Progenitor cell of endocrine pancreas (in vitro differentiated cells): ENCODE results near the gene CFAP43. TPM values are rescaled to one million over a fixed set of nuclear protein-coding genes. Genes with fewer than 3 reads are reported as not detected.

Experiments used
- DNase-seq: peaks from one replicate; pipeline ENCODE4 v3.0.0; 2021; ENCODE audit warnings: low spot score; ENCODE audit not compliant: unreplicated experiment
- H3K27ac Mint-ChIP-seq: 2 replicates; pipeline ENCODE4 v1.8.0; 2021; ENCODE audit warnings: mild to moderate bottlenecking, moderate library complexity, mixed read lengths
- H3K27me3 Mint-ChIP-seq: 2 replicates; pipeline ENCODE4 v1.8.0; 2021; ENCODE audit warnings: mixed read lengths
- H3K36me3 Mint-ChIP-seq: 2 replicates; pipeline ENCODE4 v1.8.0; 2022; ENCODE audit warnings: mixed read lengths; ENCODE audit not compliant: insufficient read depth
- H3K4me1 Mint-ChIP-seq: 2 replicates; pipeline ENCODE4 v1.8.0; 2021; ENCODE audit warnings: low read depth, mixed read lengths
- H3K4me3 Mint-ChIP-seq: 2 replicates; pipeline ENCODE4 v1.8.0; 2021; ENCODE audit warnings: low read depth, mild to moderate bottlenecking, moderate library complexity, mixed read lengths
- H3K9me3 Mint-ChIP-seq: 2 replicates; pipeline ENCODE4 v1.8.0; 2021; ENCODE audit warnings: low read depth, mixed read lengths
- total RNA-seq: library from RNA; stranded (reverse); gene quantifications from 2 replicates; pipeline ENCODE4 v1.2.1, GENCODE V29; 2021
- TF ChIP-seq, protein P1 (sequence below): fragments of 200-600 bp; sonication (generic); IDR thresholded peaks from one replicate; pipeline ENCODE4 v1.5.0; 2021; ENCODE audit warnings: antibody characterized with exemption, mild to moderate bottlenecking; ENCODE audit not compliant: unreplicated experiment

The CFAP43 gene
- total RNA-seq, 1 donor from 2014 or later, result 5.4 TPM

DNA sequence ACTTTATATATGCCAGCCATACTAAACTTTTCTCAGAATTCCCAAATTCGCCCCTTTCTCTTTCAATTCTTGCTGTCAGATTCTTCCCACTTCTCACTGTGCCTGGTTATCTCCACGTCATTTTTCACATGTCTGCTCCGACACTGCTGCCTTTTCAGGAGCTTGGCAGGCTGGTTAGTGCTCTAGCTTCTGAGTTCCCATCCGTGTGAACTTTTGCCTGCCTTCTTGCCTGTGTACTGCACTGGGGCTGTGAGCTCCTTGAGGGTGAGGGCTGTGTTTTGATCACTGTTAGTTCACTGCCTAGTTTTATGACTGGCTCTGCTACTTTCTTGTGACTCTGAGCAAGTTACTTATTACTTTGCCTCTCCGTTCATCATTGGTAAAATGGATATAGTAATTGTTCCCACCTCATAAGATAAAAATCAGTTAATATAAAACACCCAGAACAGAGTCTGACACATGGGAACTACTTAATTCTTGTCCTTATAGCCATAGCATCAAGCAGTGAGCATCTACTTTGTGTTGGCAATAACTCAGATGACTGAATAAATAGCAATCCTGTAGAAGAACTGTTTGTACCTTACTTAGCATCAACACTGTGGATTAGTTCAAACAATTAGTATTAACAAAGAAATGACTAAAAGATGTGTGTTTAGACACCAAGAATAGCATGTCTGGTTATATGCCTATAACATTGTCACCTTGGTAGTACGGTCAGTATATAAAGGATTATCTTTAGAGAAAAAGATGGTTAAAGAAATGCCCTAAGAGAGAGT, 28.0 kb upstream of the CFAP43 start:
- Mint-ChIP-seq H3K9me3 (no peaks in the 10 kb centered on the region), H3K4me3 (no peak overlapping the region), H3K27ac (peak overlapping the region; percentile 36), H3K27me3 (no peaks in the 10 kb centered on the region), H3K36me3 (peaks cover 25% of the 10 kb centered on the region), H3K4me1 (peaks cover 20% of the 10 kb centered on the region)
- TF ChIP-seq, protein P1, sequence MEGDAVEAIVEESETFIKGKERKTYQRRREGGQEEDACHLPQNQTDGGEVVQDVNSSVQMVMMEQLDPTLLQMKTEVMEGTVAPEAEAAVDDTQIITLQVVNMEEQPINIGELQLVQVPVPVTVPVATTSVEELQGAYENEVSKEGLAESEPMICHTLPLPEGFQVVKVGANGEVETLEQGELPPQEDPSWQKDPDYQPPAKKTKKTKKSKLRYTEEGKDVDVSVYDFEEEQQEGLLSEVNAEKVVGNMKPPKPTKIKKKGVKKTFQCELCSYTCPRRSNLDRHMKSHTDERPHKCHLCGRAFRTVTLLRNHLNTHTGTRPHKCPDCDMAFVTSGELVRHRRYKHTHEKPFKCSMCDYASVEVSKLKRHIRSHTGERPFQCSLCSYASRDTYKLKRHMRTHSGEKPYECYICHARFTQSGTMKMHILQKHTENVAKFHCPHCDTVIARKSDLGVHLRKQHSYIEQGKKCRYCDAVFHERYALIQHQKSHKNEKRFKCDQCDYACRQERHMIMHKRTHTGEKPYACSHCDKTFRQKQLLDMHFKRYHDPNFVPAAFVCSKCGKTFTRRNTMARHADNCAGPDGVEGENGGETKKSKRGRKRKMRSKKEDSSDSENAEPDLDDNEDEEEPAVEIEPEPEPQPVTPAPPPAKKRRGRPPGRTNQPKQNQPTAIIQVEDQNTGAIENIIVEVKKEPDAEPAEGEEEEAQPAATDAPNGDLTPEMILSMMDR, result no peak
- no peak for DNase-seq

DNA sequence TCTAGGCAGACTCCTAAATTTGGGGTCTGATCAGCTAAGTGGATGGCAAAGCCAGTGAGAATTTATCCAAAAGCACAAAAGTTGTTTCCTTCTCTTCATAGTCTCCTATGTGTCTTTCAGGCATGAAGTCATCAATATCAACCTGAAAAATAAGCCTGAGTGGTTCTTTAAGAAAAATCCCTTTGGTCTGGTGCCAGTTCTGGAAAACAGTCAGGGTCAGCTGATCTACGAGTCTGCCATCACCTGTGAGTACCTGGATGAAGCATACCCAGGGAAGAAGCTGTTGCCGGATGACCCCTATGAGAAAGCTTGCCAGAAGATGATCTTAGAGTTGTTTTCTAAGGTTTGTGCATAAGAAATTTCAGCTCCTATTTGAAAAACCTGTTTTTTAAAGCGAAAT, 27.3 kb upstream of the CFAP43 start:
- Mint-ChIP-seq H3K4me1 (peaks cover 22% of the 10 kb centered on the region), H3K27ac (no peak overlapping the region), H3K36me3 (peaks cover 25% of the 10 kb centered on the region), H3K27me3 (no peaks in the 10 kb centered on the region), H3K9me3 (no peaks in the 10 kb centered on the region), H3K4me3 (no peak overlapping the region)
- no peak for DNase-seq
- TF ChIP-seq, protein P1, result no peak

DNA sequence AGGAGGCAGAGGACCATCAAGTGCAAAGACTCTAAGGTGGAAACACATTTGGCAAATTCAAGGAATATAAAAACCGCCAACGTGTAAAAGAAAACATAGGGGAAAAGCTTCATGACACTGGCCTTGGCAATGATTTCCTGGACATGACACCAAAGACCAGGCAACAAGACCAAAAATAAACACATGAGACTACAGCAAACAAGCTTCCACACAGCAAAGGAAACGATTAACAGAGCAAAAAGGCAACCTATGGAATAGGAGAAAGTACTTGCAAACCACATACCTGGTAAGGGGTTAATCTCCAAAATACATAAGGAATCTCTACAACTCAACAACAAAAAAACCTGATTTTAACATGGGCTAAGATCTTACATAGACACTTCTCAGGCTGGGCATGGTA, 26.0 kb upstream of the CFAP43 start:
- peaks cover 34% of the 10 kb centered on the region for H3K4me1 Mint-ChIP-seq
- no peaks in the 10 kb centered on the region for H3K9me3 Mint-ChIP-seq
- no peak for DNase-seq
- peaks cover 22% of the 10 kb centered on the region for H3K36me3 Mint-ChIP-seq
- TF ChIP-seq, protein P1, result no peak
- H3K4me3 Mint-ChIP-seq, result no peak overlapping the region
- H3K27ac Mint-ChIP-seq, result no peak overlapping the region
- H3K27me3 Mint-ChIP-seq, result no peaks in the 10 kb centered on the region

DNA sequence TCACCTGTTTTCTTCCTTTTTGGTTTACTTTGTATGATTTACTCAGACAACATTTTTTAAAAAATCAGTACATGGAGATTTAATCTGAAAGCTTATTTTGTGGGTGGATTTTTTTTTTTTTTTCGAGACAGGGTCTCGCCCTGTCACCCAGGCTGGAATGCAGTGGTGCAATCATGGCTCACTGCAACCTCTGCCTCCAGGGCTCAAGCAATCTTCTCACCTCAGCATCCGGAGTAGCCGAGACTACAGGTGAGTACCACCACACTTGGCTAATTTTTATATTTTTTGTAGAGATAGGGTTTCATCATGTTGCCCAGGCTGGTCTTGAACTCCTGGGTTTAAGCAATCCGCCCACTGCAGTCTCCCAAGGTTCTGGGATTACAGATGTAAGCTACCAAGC, 25.1 kb upstream of the CFAP43 start:
- no peak for DNase-seq
- Mint-ChIP-seq H3K27me3 (no peaks in the 10 kb centered on the region), H3K36me3 (peaks cover 22% of the 10 kb centered on the region), H3K4me3 (peak overlapping the region; percentile 52), H3K4me1 (peaks cover 43% of the 10 kb centered on the region), H3K27ac (no peak overlapping the region), H3K9me3 (no peaks in the 10 kb centered on the region)
- TF ChIP-seq, protein P1, result no peak

DNA sequence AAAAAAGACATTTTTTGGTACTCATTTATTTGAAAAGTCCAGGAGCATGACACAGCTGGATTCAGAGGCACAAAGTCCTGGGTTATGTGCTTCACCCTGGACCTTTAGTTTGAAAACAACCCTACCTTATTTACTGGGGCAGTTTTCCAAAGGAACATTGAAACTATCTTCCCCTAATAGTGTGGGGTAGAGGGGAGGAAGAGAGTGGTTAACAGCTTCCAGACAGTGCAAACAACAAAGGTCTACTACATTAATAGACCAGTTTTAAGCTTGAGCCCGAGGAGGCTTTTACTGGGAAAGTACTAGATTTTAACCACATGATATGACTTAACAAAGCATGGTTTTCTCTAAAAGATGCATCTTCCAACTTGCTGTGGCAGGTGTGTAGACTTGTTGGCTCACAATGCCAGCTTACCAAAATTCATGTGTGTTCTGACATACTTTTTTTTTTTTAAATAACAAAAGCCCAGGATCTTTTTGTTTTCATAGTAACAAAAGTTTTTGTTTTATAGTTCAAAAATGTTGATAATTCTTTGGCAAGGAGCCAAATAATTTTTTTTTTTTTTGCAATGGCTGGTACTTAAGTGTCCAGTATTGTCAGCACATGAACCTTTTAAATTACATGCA, 24.3 kb upstream of the CFAP43 start:
- H3K27me3 Mint-ChIP-seq, result no peaks in the 10 kb centered on the region
- TF ChIP-seq, protein P1, result no peak
- no peaks in the 10 kb centered on the region for H3K9me3 Mint-ChIP-seq
- DNase-seq, result no peak
- H3K4me1 Mint-ChIP-seq, result peaks cover 50% of the 10 kb centered on the region
- H3K27ac Mint-ChIP-seq, result no peak overlapping the region
- peak overlapping the region; percentile 91 for H3K4me3 Mint-ChIP-seq
- H3K36me3 Mint-ChIP-seq, result peaks cover 19% of the 10 kb centered on the region
